GM21423 (cell line): ENCODE results near the gene ZNF579.
"Not testable (repeated sequence)": the region's sequence is repeated elsewhere in the genome, so short reads cannot be mapped to it uniquely, and the experiment has no call there.

Experiments used
- ATAC-seq: cut with Tn5 transposase; IDR thresholded peaks from one replicate; pipeline ENCODE4 v1.9.1; 2021; ENCODE audit warnings: mild to moderate bottlenecking, moderate library complexity; ENCODE audit not compliant: unreplicated experiment

Gene ZNF579

GRCh38 chr19:55576746-55577145 is 3.9 kb downstream of the ZNF579 start:
- ATAC-seq: no peak

- ATAC-seq: not testable (repeated sequence)
Observed at GRCh38 chr19:55573929-55574328, 6.7 kb downstream of the ZNF579 start.

- not testable (repeated sequence) for ATAC-seq
Observed at GRCh38 chr19:55569477-55569876, 11.2 kb downstream of the ZNF579 start.

- ATAC-seq: no peak
Observed at GRCh38 chr19:55567708-55568328, 12.8 kb downstream of the ZNF579 start.

GRCh38 chr19:55566823-55567222 is 13.8 kb downstream of the ZNF579 start:
- no peak for ATAC-seq

GRCh38 chr19:55563261-55563690 is 17.4 kb downstream of the ZNF579 start:
- no peak for ATAC-seq

- ATAC-seq: no peak
Observed at GRCh38 chr19:55559684-55560083, 21.0 kb downstream of the ZNF579 start.

- no peak for ATAC-seq
Observed at GRCh38 chr19:55554741-55555152, 25.9 kb downstream of the ZNF579 start.

GRCh38 chr19:55554302-55554701 is 26.3 kb downstream of the ZNF579 start:
- no peak for ATAC-seq

- no peak for ATAC-seq
Observed at GRCh38 chr19:55553217-55554182, 27.1 kb downstream of the ZNF579 start.

- ATAC-seq: no peak
Observed at GRCh38 chr19:55552620-55553019, 28.0 kb downstream of the ZNF579 start.

GRCh38 chr19:55552206-55552605 is 28.4 kb downstream of the ZNF579 start:
- no peak for ATAC-seq

- no peak for ATAC-seq
Observed at GRCh38 chr19:55550321-55550650, 30.4 kb downstream of the ZNF579 start.

GRCh38 chr19:55549500-55550320 is 30.9 kb downstream of the ZNF579 start:
- no peak for ATAC-seq

- no peak for ATAC-seq
Observed at GRCh38 chr19:55546822-55547614, 33.6 kb downstream of the ZNF579 start.

- ATAC-seq: no peak
Observed at GRCh38 chr19:55546011-55546410, 34.6 kb downstream of the ZNF579 start.

GRCh38 chr19:55545443-55545842 is 35.2 kb downstream of the ZNF579 start, which contains the start of gene SBK3:
Gene SBK3, minus strand, starts transcription at chr19:55545543. Its CDS starts 0 bp downstream, at chr19:55545543.
- ATAC-seq: no peak

GRCh38 chr19:55544776-55545439 is 35.7 kb downstream of the ZNF579 start:
- ATAC-seq: no peak

GRCh38 chr19:55544014-55544413 is 36.6 kb downstream of the ZNF579 start:
- no peak for ATAC-seq

GRCh38 chr19:55543567-55543966 is 37.1 kb downstream of the ZNF579 start:
- no peak for ATAC-seq
